Amniotic stem cell (primary cell): ENCODE measurements around the gene SRD5A1.

Experiments used
- DNase-seq: peaks from one replicate; lab custom pipeline; 2025; lab: John Stamatoyannopoulos, UW

SRD5A1 gene

GRCh38 chr5:6713274-6714225 lies 80.3 kb downstream of the SRD5A1 start, which contains the start of gene TENT4A:
Gene TENT4A (plus strand): TSS chr5:6713432. CDS start chr5:6713984, 552 bp downstream.
- no peak for DNase-seq

- DNase-seq, result no peak
These were observed 81.2 kb downstream of the SRD5A1 start for GRCh38 chr5:6714226-6715041.

GRCh38 chr5:6715271-6715670 lies 82.0 kb downstream of the SRD5A1 start:
- DNase-seq, result no peak

- no peak for DNase-seq
These were observed 82.8 kb downstream of the SRD5A1 start for GRCh38 chr5:6715758-6716628.

- DNase-seq, result no peak
These were observed 83.4 kb downstream of the SRD5A1 start for GRCh38 chr5:6716629-6717149.

GRCh38 chr5:6717247-6717646 lies 84.0 kb downstream of the SRD5A1 start:
- no peak for DNase-seq

GRCh38 chr5:6717687-6718086 lies 84.4 kb downstream of the SRD5A1 start:
- no peak for DNase-seq

- DNase-seq, result no peak
These were observed 85.0 kb downstream of the SRD5A1 start for GRCh38 chr5:6718161-6718681.

- no peak for DNase-seq
These were observed 85.5 kb downstream of the SRD5A1 start for GRCh38 chr5:6718718-6719117.

- no peak for DNase-seq
These were observed 86.2 kb downstream of the SRD5A1 start for GRCh38 chr5:6719417-6719816.

- DNase-seq, result no peak
These were observed 86.8 kb downstream of the SRD5A1 start for GRCh38 chr5:6719896-6720560.

GRCh38 chr5:6720561-6720921 lies 87.3 kb downstream of the SRD5A1 start:
- no peak for DNase-seq

GRCh38 chr5:6721442-6721841 lies 88.2 kb downstream of the SRD5A1 start:
- no peak for DNase-seq

- DNase-seq, result no peak
These were observed 88.8 kb downstream of the SRD5A1 start for GRCh38 chr5:6722015-6722414.

GRCh38 chr5:6723122-6723815 lies 90.0 kb downstream of the SRD5A1 start:
- no peak for DNase-seq

GRCh38 chr5:6723816-6724300 lies 90.6 kb downstream of the SRD5A1 start:
- no peak for DNase-seq
